ENCODE measurements around the gene EIF4EBP2. TPM values are rescaled to one million over a fixed set of nuclear protein-coding genes. Genes with fewer than 3 reads are reported as not detected.

The EIF4EBP2 gene
- total and polyA plus RNA-seq, 12 donors: 17.7 to 106 (median 70.1) TPM

DNA sequence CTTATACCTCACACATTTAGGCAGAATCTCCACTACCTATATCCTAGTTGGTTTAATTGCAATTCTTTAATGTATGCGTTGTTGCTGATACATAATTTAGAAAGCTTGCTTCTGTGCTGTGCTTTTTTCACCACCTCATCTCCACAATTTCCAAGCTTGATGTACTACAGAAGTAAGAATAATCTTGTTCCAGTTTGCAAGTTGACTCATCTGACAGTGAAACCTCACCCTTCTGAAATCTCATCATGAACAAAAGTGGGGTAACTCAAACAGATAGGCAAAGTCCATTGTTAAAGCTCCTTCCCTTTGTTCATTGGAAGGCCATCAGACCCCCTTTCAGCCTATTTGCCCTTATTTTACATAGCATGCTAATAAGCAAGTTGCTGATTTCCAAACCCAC is 13.6 kb downstream of the EIF4EBP2 start:
- DNase-seq: no peak
- no peaks in the 10 kb centered on the region for H3K27me3 ChIP-seq
- H3K9me3 ChIP-seq (replicated peaks in 1 of 3): no peaks in the 10 kb centered on the region
- intact Hi-C loops (cut with DNase I): no loop called here
- H3K36me3 ChIP-seq (replicated peaks in 1 of 2): peaks cover 0 to 29% of the 10 kb centered on the region in 2 donors
- 93 to 100% (median 100%) methylated on average over 1 of the region's 1 CpG for WGBS, 4 donors
- peak overlapping the region in 3 of 5 donors; percentile 57 to 68 (median 68) for H3K27ac ChIP-seq
- no peak overlapping the region for H3K4me3 ChIP-seq
- peaks cover 30 to 44% of the 10 kb centered on the region in 2 donors for H3K4me1 ChIP-seq (replicated peaks in 1 of 2)
- TF ChIP-seq POLR2A (IDR thresholded peaks at IDR 0.05) (no peak), CTCF (IDR thresholded peaks at IDR 0.05) (no peak)

DNA sequence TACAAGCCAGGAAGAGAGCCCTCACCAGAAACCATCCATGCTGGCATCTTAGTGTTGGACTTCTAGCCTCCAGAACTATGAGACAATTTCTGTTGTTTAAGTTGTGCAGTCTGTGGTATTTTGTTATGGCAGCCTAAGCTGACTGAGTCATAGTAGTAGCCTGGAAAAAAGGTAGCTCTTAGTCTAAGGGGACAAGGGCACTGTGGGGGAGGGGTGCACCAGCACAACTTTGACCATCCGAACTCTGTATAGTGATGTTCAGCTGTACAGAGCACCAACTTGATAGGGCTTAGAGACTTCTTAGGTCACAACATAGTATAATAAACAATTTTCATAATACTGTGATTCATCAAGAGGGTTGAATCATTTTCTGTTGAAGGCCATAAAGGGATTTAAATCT is 14.3 kb downstream of the EIF4EBP2 start:
- intact Hi-C loops (cut with DNase I): no loop called here

DNA sequence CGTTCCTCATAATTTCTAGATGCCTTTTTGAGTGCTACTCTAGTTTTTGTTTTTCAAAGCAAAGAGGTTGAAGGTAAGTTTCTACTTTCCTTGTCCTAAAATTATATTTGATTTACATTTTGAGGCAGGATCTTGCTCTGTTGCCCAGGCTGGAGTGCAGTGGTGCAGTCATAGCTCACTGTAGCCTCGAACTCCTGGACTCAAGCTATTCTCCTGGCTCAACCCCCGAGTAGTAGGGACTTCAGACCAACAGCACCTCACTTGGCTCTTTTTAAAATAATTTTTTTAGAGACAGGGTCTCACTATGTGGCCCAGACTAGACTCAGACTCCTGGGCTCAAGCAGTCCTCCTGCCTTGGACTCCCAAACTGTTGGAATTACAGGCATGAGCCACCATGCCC is 14.8 kb downstream of the EIF4EBP2 start:
- Histone ChIP-seq H3K27ac (peak overlapping the region in 2 of 5 donors; percentile 16 to 68), H3K4me3 (no peak overlapping the region), H3K9me3 (replicated peaks in 1 of 3) (no peaks in the 10 kb centered on the region), H3K4me1 (replicated peaks in 1 of 2) (peaks cover 22 to 39% of the 10 kb centered on the region in 2 donors), H3K27me3 (no peaks in the 10 kb centered on the region), H3K36me3 (replicated peaks in 1 of 2) (peaks cover 0 to 41% of the 10 kb centered on the region in 2 donors)
- WGBS, 4 donors: 57 to 75% (median 63%) methylated on average over 3 of the region's 3 CpGs
- TF ChIP-seq CTCF (IDR thresholded peaks at IDR 0.05) (no peak), POLR2A (IDR thresholded peaks at IDR 0.05) (no peak)
- intact Hi-C loops (cut with DNase I): no loop called here
- no peak for DNase-seq

More for the DNA sequence above, 14.3 kb downstream of the EIF4EBP2 start:
- H3K4me3 ChIP-seq: no peak overlapping the region
- H3K36me3 ChIP-seq (replicated peaks in 1 of 2): peaks cover 0 to 36% of the 10 kb centered on the region in 2 donors
- H3K4me1 ChIP-seq (replicated peaks in 1 of 2): peaks cover 24 to 44% of the 10 kb centered on the region in 2 donors
- DNase-seq: peak; percentile 59 to 71 (median 68)
- TF ChIP-seq CTCF (IDR thresholded peaks at IDR 0.05) (no peak), POLR2A (IDR thresholded peaks at IDR 0.05) (peak in 1 of 2 donors; percentile 36)
- no peaks in the 10 kb centered on the region for H3K27me3 ChIP-seq
- H3K9me3 ChIP-seq (replicated peaks in 1 of 3): no peaks in the 10 kb centered on the region
- peak overlapping the region in 4 of 5 donors; percentile 10 to 68 (median 62) for H3K27ac ChIP-seq
- 27 to 67% (median 50%) methylated on average over 1 of the region's 1 CpG for WGBS, 4 donors

DNA sequence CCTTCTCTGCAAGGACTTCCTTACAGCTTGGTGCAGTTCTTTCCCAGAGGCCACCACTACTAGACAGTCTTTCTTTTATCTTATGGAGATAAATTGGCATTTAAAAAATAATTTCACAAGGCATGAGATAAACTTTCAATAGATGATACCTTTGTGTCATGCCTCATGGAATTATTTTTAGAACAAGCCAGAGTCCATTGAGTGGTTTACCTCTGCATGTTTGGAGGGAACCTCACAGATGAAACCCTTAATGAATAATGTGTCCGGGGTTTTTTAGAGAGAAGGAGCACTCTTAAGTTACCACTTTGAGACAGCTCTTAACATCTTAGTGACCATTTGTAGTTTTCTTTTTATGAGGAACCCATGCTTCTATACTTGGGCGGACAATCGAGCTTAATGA is 20.4 kb downstream of the EIF4EBP2 start:
- no peaks in the 10 kb centered on the region for H3K27me3 ChIP-seq
- DNase-seq: no peak
- WGBS, 4 donors: 93 to 100% (median 94%) methylated on average over 3 of the region's 3 CpGs
- H3K9me3 ChIP-seq (replicated peaks in 1 of 3): no peaks in the 10 kb centered on the region
- intact Hi-C loops (cut with DNase I): no loop called here
- H3K36me3 ChIP-seq (replicated peaks in 1 of 2): peaks cover 0 to 93% of the 10 kb centered on the region in 2 donors
- H3K4me1 ChIP-seq (replicated peaks in 1 of 2): peaks cover 0 to 11% of the 10 kb centered on the region in 2 donors
- no peak overlapping the region for H3K27ac ChIP-seq
- no peak for TF ChIP-seq CTCF (IDR thresholded peaks at IDR 0.05)
- no peak for TF ChIP-seq POLR2A (IDR thresholded peaks at IDR 0.05)
- no peak overlapping the region for H3K4me3 ChIP-seq

Measured in adrenal gland (tissue), 12 donors.